Lower leg skin (tissue), 3 donors: ENCODE measurements around the gene TMOD3.

Source experiments
- CTCF ChIP-seq, 3 donors: fragments of 450-650 bp; IDR thresholded peaks; one replicate each; pipeline ENCODE4 v1.5.1; 2016; ENCODE audit warnings: antibody characterized with exemption in 3 of 3, mild to moderate bottlenecking in 3 of 3, moderate library complexity in 2 of 3
- POLR2A ChIP-seq, 2 donors: fragments of 450-650 bp; IDR thresholded peaks; one replicate each; pipeline ENCODE4 v1.6.1; 2016 to 2017; ENCODE audit warnings: antibody characterized with exemption in 2 of 2, mild to moderate bottlenecking in 1 of 2, moderate library complexity in 1 of 2

- TF ChIP-seq POLR2A (IDR thresholded peaks at IDR 0.05) (no peak), CTCF (IDR thresholded peaks at IDR 0.05) (no peak)
These were observed 80.1 kb downstream of the TMOD3 start for GRCh38 chr15:51909584-51909983.
